Measurements from ENCODE around the gene TMEM45A.
"Not testable (repeated sequence)": the region's sequence is repeated elsewhere in the genome, so short reads cannot be mapped to it uniquely, and the experiment has no call there.

Gene TMEM45A

GRCh38 chr3:100486808-100487207, 5.6 kb upstream of the TMEM45A start:
- no peak for DNase-seq (ENCODE audit: low spot score)

- DNase-seq (ENCODE audit: low spot score): no peak
Observed at GRCh38 chr3:100489118-100489517, 3.3 kb upstream of the TMEM45A start.

- DNase-seq (ENCODE audit: low spot score): no peak
Observed at GRCh38 chr3:100496711-100497261, 4.4 kb downstream of the TMEM45A start.

GRCh38 chr3:100499651-100500050, 7.2 kb downstream of the TMEM45A start:
- no peak for DNase-seq (ENCODE audit: low spot score)

- DNase-seq (ENCODE audit: low spot score): no peak
Observed at GRCh38 chr3:100500320-100500880, 8.0 kb downstream of the TMEM45A start.

- no peak for DNase-seq (ENCODE audit: low spot score)
Observed at GRCh38 chr3:100503448-100503847, 11.0 kb downstream of the TMEM45A start.

- no peak for DNase-seq (ENCODE audit: low spot score)
Observed at GRCh38 chr3:100506355-100506754, 13.9 kb downstream of the TMEM45A start.

GRCh38 chr3:100509818-100510217, 17.4 kb downstream of the TMEM45A start:
- DNase-seq (ENCODE audit: low spot score): not testable (repeated sequence)

- DNase-seq (ENCODE audit: low spot score): no peak
Observed at GRCh38 chr3:100516232-100516631, 23.8 kb downstream of the TMEM45A start.

GRCh38 chr3:100516838-100517237, 24.4 kb downstream of the TMEM45A start:
- DNase-seq (ENCODE audit: low spot score): no peak

- no peak for DNase-seq (ENCODE audit: low spot score)
Observed at GRCh38 chr3:100517276-100517675, 24.9 kb downstream of the TMEM45A start.

- no peak for DNase-seq (ENCODE audit: low spot score)
Observed at GRCh38 chr3:100518244-100518643, 25.8 kb downstream of the TMEM45A start.

GRCh38 chr3:100518983-100519382, 26.6 kb downstream of the TMEM45A start:
- no peak for DNase-seq (ENCODE audit: low spot score)

GRCh38 chr3:100521439-100521845, 29.0 kb downstream of the TMEM45A start:
- no peak for DNase-seq (ENCODE audit: low spot score)

GRCh38 chr3:100522125-100522524, 29.7 kb downstream of the TMEM45A start:
- DNase-seq (ENCODE audit: low spot score): no peak

GRCh38 chr3:100523050-100523760, 30.8 kb downstream of the TMEM45A start:
- no peak for DNase-seq (ENCODE audit: low spot score)

GRCh38 chr3:100525753-100526612, 33.6 kb downstream of the TMEM45A start:
- DNase-seq (ENCODE audit: low spot score): no peak

- no peak for DNase-seq (ENCODE audit: low spot score)
Observed at GRCh38 chr3:100526613-100527346, 34.4 kb downstream of the TMEM45A start.

GRCh38 chr3:100527347-100527735, 34.9 kb downstream of the TMEM45A start:
- no peak for DNase-seq (ENCODE audit: low spot score)

- DNase-seq (ENCODE audit: low spot score): no peak
Observed at GRCh38 chr3:100531093-100531492, 38.7 kb downstream of the TMEM45A start.

- no peak for DNase-seq (ENCODE audit: low spot score)
Observed at GRCh38 chr3:100532411-100532810, 40.0 kb downstream of the TMEM45A start.

GRCh38 chr3:100533176-100533575, 40.8 kb downstream of the TMEM45A start:
- DNase-seq (ENCODE audit: low spot score): no peak
